Endothelial cell of umbilical vein (primary cell): ENCODE measurements around the gene SSTR5. TPM values are rescaled to one million over a fixed set of nuclear protein-coding genes. Genes with fewer than 3 reads are reported as not detected.

ENCODE experiments used
- BruUV-seq: library from RNA; stranded (reverse); fragments of 400-500 nt; replicated peaks from 2 replicates; lab custom pipeline; 2021; lab: Mats Ljungman, UMichigan
- CTCF ChIA-PET: fragments of 300-600, 350-600 bp; sonication (Branson Sonifier 250); formaldehyde crosslinking; loops from one replicate; lab custom pipeline; 2021; ENCODE audit warnings: antibody characterized with exemption, inconsistent platforms; lab: Charles Lee
- POLR2A ChIA-PET: fragments of 300-600, 350-600 bp; sonication (Branson Sonifier 250); formaldehyde crosslinking; loops from one replicate; lab custom pipeline; 2021; ENCODE audit warnings: antibody characterized with exemption, inconsistent platforms; lab: Charles Lee
- DNase-seq: peaks from one replicate; pipeline ENCODE4 v3.0.0-alpha.2; 2011; ENCODE audit warnings: low read depth, low spot score
- FAIRE-seq: peaks from 2 replicates; lab custom pipeline; 2011; peaks lifted over from hg19 to GRCh38; lab: Jason Lieb, UNC
- H2AFZ ChIP-seq: 2 replicates; pipeline ENCODE4 v1.6.0; 2012; ENCODE audit warnings: low read depth, low read length, control low read depth, inconsistent platforms
- H3K27ac ChIP-seq: 2 replicates; pipeline ENCODE4 v1.5.1; 2011; ENCODE audit warnings: low read depth, mild to moderate bottlenecking, control low read depth, low read length, moderate library complexity; ENCODE audit not compliant: insufficient read depth
- H3K27me3 ChIP-seq, 2 experiments: 2 replicates each; pipeline versions ENCODE4 v1.6.0 to v1.6.1; 2011; ENCODE audit warnings: low read length in 2 of 2, mixed read lengths in 1 of 2; ENCODE audit not compliant: control insufficient read depth in 2 of 2, insufficient read depth in 2 of 2
- H3K36me3 ChIP-seq, 2 experiments: 2 replicates in 1 of 2; 3 replicates in 1 of 2; pipeline ENCODE4 v1.5.1; 2011; ENCODE audit warnings: low read length in 2 of 2, mild to moderate bottlenecking in 1 of 2, moderate library complexity in 1 of 2; ENCODE audit not compliant: control insufficient read depth in 2 of 2, insufficient read depth in 2 of 2; ENCODE audit errors: extremely low read depth in 1 of 2
- H3K4me1 ChIP-seq: 3 replicates; pipeline ENCODE4 v1.5.1; 2011; ENCODE audit warnings: mild to moderate bottlenecking, low read length; ENCODE audit not compliant: control insufficient read depth, insufficient read depth; ENCODE audit errors: extremely low read depth
- H3K4me2 ChIP-seq: 2 replicates; pipeline ENCODE4 v1.6.1; 2011; ENCODE audit warnings: low read length, control low read depth, mixed read lengths; ENCODE audit not compliant: insufficient read depth
- H3K4me3 ChIP-seq, 3 experiments: fragments of 200-600 bp in 1 of 3; sonication (generic), shearing (Covaris generic) in 1 of 3; replicated peaks in 1 of 3; 2 replicates each; pipeline ENCODE4 v1.5.1; 2011 to 2016; ENCODE audit warnings: control low read depth in 3 of 3, low read length in 3 of 3, mild to moderate bottlenecking in 2 of 3, inconsistent platforms in 1 of 3, low read depth in 1 of 3, moderate library complexity in 1 of 3; ENCODE audit not compliant: insufficient read depth in 1 of 3
- H3K79me2 ChIP-seq: 2 replicates; pipeline ENCODE4 v1.6.0; 2012; ENCODE audit warnings: low read length, inconsistent platforms; ENCODE audit not compliant: control insufficient read depth, insufficient read depth
- H3K9ac ChIP-seq: replicated peaks from 2 replicates; pipeline ENCODE3; 2011; ENCODE audit warnings: low read length, control low read depth; ENCODE audit not compliant: insufficient read depth; ENCODE audit errors: extremely low read depth
- H3K9me1 ChIP-seq: replicated peaks from 3 replicates; pipeline ENCODE4 v1.6.0; 2011; ENCODE audit warnings: mild to moderate bottlenecking, low read length; ENCODE audit not compliant: control insufficient read depth, insufficient read depth; ENCODE audit errors: extremely low read depth
- H3K9me3 ChIP-seq: replicated peaks from 2 replicates; pipeline ENCODE4 v1.5.1; 2012; ENCODE audit warnings: low read length, inconsistent platforms; ENCODE audit not compliant: control insufficient read depth, insufficient read depth
- H4K20me1 ChIP-seq: replicated peaks from 2 replicates; pipeline ENCODE3; 2011; ENCODE audit warnings: mild to moderate bottlenecking, low read length; ENCODE audit not compliant: control insufficient read depth, insufficient read depth; ENCODE audit errors: extremely low read depth
- EZH2 ChIP-seq: IDR thresholded peaks from 2 replicates; pipeline ENCODE4 v1.6.1; 2012; ENCODE audit warnings: borderline replicate concordance, low read depth, mild to moderate bottlenecking, moderate library complexity, low read length, inconsistent platforms; ENCODE audit not compliant: severe bottlenecking
- FOS ChIP-seq: IDR thresholded peaks from 2 replicates; pipeline ENCODE4 v1.6.1; 2011; ENCODE audit warnings: mild to moderate bottlenecking, low read length, moderate library complexity, borderline replicate concordance; ENCODE audit not compliant: insufficient read depth
- GATA2 ChIP-seq: IDR thresholded peaks from 2 replicates; pipeline ENCODE4 v1.7.0; 2011; ENCODE audit warnings: low read depth, mild to moderate bottlenecking, moderate library complexity, mixed read lengths, low read length; ENCODE audit not compliant: insufficient read length, insufficient read depth
- JUN ChIP-seq: IDR thresholded peaks from 2 replicates; pipeline ENCODE4 v1.6.1; 2011; ENCODE audit warnings: borderline replicate concordance, low read depth; ENCODE audit not compliant: insufficient read length, insufficient read depth
- MYC ChIP-seq: IDR thresholded peaks from one replicate; pipeline ENCODE4 v1.6.1; 2011; ENCODE audit warnings: mild to moderate bottlenecking, low read depth, low read length
- POLR2A ChIP-seq: IDR thresholded peaks from 2 replicates; pipeline ENCODE4 v1.6.1; 2012; ENCODE audit warnings: low read depth, mild to moderate bottlenecking, control low read depth, low read length
- POLR2AphosphoS5 ChIP-seq: IDR thresholded peaks from 2 replicates; pipeline ENCODE4 v1.6.1; 2012; ENCODE audit warnings: low read depth, mild to moderate bottlenecking, control low read depth, low read length, moderate library complexity; ENCODE audit not compliant: insufficient read depth
- dilution Hi-C: fragments of 300-500 bp; cut with MboI; formaldehyde crosslinking; loops from one replicate; pipeline ENCODE4 v1.15.0; 2019; ENCODE audit warnings: low sequenced_read_pairs; ENCODE audit not compliant: extremely low pct_ligation_motif_present
- intact Hi-C: fragments of 100-400 bp; cut with micrococcal nuclease; formaldehyde crosslinking; loops from one replicate; pipeline ENCODE4 v1.10.0; 2022
- polyA plus RNA-seq, 4 experiments: library from polyadenylated mRNA; depleted of rRNA in 3 of 4; stranded (reverse) in 3 of 4; unstranded in 1 of 4; fragments of >200 nt; gene quantifications; 2 replicates each; pipeline versions ENCODE4 v1.2.1 to v1.2.3, GENCODE V29; 2011 to 2012; ENCODE audit warnings: missing spikeins in 1 of 4
- total RNA-seq: library from RNA; stranded (reverse); gene quantifications from 2 replicates; pipeline ENCODE4 v1.2.3, GENCODE V29; 2021
- TF ChIP-seq, protein P1 (sequence below), 2 donors: IDR thresholded peaks; 1 replicate in 1 of 2; 2 replicates in 1 of 2; pipeline ENCODE4 v1.5.1; 2011; ENCODE audit warnings: low read length in 2 of 2, mild to moderate bottlenecking in 2 of 2, moderate library complexity in 2 of 2, control low read depth in 1 of 2, inconsistent platforms in 1 of 2, low read depth in 1 of 2; ENCODE audit not compliant: insufficient read depth in 1 of 2; ENCODE audit errors: extremely low read depth in 1 of 2
- TF ChIP-seq, protein P2 (sequence below): IDR thresholded peaks from 2 replicates; pipeline ENCODE4 v1.6.1; 2011; ENCODE audit not compliant: insufficient read depth, insufficient read length

Gene SSTR5
- total and polyA plus RNA-seq, 2 donors (not counting 3 experiments of a cell fraction or from before 2014, with no cell fraction given), result 0.24 to 0.52 TPM

DNA sequence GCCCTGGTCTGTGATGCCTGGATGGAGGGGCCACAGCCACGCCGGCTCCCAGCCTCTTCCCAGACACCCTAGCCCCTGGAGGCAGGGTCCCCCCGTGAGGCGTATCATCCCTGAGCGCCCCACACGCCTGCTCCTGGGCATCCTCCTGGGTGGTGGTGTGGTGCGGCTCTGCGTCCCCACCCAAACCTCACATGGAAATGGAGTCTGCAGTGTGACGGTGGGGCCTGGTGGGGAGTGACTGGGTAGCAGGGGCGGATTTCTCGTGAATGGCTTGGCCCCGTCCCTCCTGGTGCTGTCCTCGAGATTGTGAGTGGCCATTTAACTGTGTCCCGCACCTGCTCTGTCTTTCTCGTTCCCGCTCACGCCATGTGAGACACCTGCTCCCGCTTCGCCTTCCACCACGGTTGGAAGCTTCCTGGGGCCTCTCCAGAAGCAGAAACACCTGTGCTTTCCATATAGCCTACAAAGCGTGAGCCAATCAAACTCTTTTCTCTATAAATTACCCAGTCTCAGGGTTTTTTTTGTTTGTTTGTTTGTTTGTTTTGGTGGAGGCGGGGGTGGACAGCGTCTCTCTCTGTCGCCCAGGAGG, 5.9 kb upstream of the SSTR5 start:
- TF ChIP-seq FOS, result no peak
- TF ChIP-seq EZH2, result no peak
- TF ChIP-seq, protein P1, sequence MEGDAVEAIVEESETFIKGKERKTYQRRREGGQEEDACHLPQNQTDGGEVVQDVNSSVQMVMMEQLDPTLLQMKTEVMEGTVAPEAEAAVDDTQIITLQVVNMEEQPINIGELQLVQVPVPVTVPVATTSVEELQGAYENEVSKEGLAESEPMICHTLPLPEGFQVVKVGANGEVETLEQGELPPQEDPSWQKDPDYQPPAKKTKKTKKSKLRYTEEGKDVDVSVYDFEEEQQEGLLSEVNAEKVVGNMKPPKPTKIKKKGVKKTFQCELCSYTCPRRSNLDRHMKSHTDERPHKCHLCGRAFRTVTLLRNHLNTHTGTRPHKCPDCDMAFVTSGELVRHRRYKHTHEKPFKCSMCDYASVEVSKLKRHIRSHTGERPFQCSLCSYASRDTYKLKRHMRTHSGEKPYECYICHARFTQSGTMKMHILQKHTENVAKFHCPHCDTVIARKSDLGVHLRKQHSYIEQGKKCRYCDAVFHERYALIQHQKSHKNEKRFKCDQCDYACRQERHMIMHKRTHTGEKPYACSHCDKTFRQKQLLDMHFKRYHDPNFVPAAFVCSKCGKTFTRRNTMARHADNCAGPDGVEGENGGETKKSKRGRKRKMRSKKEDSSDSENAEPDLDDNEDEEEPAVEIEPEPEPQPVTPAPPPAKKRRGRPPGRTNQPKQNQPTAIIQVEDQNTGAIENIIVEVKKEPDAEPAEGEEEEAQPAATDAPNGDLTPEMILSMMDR (IDR thresholded peaks at IDR 0.05; ENCODE audit: extremely low read depth in 1 of 2, insufficient read depth in 1 of 2, low read depth in 1 of 2, low read length in 2 of 2), result no peak
- TF ChIP-seq POLR2A, result no peak
- TF ChIP-seq POLR2AphosphoS5, result no peak
- TF ChIP-seq, protein P2, sequence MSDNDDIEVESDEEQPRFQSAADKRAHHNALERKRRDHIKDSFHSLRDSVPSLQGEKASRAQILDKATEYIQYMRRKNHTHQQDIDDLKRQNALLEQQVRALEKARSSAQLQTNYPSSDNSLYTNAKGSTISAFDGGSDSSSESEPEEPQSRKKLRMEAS, result no peak
- no peak for TF ChIP-seq GATA2
- no peak for TF ChIP-seq JUN
- TF ChIP-seq MYC, result no peak
- ChIA-PET CTCF (interaction anchor here (5.8 kb wide), 1 partner anchor 9 kb away, joined by 57 read pairs; no protein-coding TSS in a partner anchor), POLR2A (no interaction called here)
- no TSS peak for BruUV-seq
- FAIRE-seq (no peak), DNase-seq (no peak)
- no peak overlapping the region for H3K4me3 ChIP-seq
- H3K4me1 ChIP-seq, result no peaks in the 10 kb centered on the region
- peaks cover 4 to 9% of the 10 kb centered on the region in 2 experiments for H3K27me3 ChIP-seq
- intact Hi-C loops (no loop called here), dilution Hi-C loops (no loop called here)
- no peak overlapping the region for H2AFZ ChIP-seq
- H3K27ac ChIP-seq, result no peak overlapping the region
- H3K9ac ChIP-seq, result no peak overlapping the region
- H3K79me2 ChIP-seq, result no peaks in the 10 kb centered on the region
- H4K20me1 ChIP-seq, result no peaks in the 10 kb centered on the region
- no peaks in the 10 kb centered on the region for H3K9me1 ChIP-seq
- no peak overlapping the region for H3K4me2 ChIP-seq
- H3K9me3 ChIP-seq, result no peaks in the 10 kb centered on the region
- H3K36me3 ChIP-seq, result no peaks in the 10 kb centered on the region
